Liver (tissue), 9 donors: ENCODE data around the gene EIF3L. TPM values are rescaled to one million over a fixed set of nuclear protein-coding genes. Genes with fewer than 3 reads are reported as not detected.
A peak's percentile ranks its signal among the peaks of the same experiment; 100 is the strongest.

Source experiments
- DNase-seq: peaks from one replicate; pipeline ENCODE4 v3.0.0-alpha.2; 2017; ENCODE audit warnings: low spot score
- H3K27ac ChIP-seq, 2 donors: one replicate each; pipeline ENCODE4 v1.7.0; 2013; ENCODE audit warnings: inconsistent platforms in 2 of 2, low read length in 2 of 2, control low read depth in 1 of 2, low read depth in 1 of 2, mild to moderate bottlenecking in 1 of 2
- H3K27me3 ChIP-seq, 4 donors: one replicate each; pipeline versions ENCODE4 v1.6.1 to v1.7.0; 2013; ENCODE audit warnings: low read length in 3 of 4, inconsistent platforms in 1 of 4, mild to moderate bottlenecking in 1 of 4, moderate library complexity in 1 of 4; ENCODE audit not compliant: control insufficient read depth in 4 of 4, insufficient read depth in 4 of 4
- H3K36me3 ChIP-seq, 4 donors: one replicate each; pipeline versions ENCODE4 v1.6.1 to v1.7.0; 2013; ENCODE audit warnings: low read length in 3 of 4, mild to moderate bottlenecking in 3 of 4, low read depth in 1 of 4, moderate library complexity in 1 of 4; ENCODE audit not compliant: control insufficient read depth in 4 of 4, insufficient read depth in 3 of 4
- H3K4me1 ChIP-seq, 4 donors: one replicate each; pipeline versions ENCODE4 v1.6.1 to v1.7.0; 2013; ENCODE audit warnings: low read length in 3 of 4, mild to moderate bottlenecking in 3 of 4, moderate library complexity in 1 of 4; ENCODE audit not compliant: control insufficient read depth in 4 of 4, insufficient read depth in 4 of 4
- H3K4me3 ChIP-seq, 3 donors: one replicate each; pipeline versions ENCODE4 v1.6.1 to v1.7.0; 2013; ENCODE audit warnings: low read length in 3 of 3, control low read depth in 1 of 3, low read depth in 1 of 3, mild to moderate bottlenecking in 1 of 3
- H3K9ac ChIP-seq, 2 donors: one replicate each; pipeline ENCODE4 v1.7.0; 2013; ENCODE audit warnings: low read length in 2 of 2, mild to moderate bottlenecking in 2 of 2, moderate library complexity in 2 of 2, control low read depth in 1 of 2, low read depth in 1 of 2
- H3K9me3 ChIP-seq, 4 donors: one replicate each; pipeline versions ENCODE4 v1.6.1 to v1.7.0; 2013; ENCODE audit warnings: low read length in 3 of 4; ENCODE audit not compliant: control insufficient read depth in 4 of 4
- FOXA1 ChIP-seq: IDR thresholded peaks from 2 replicates; pipeline ENCODE4 v1.6.1; 2016; ENCODE audit warnings: antibody characterized with exemption
- FOXA2 ChIP-seq: IDR thresholded peaks from 2 replicates; pipeline ENCODE4 v1.6.1; 2016; ENCODE audit warnings: antibody characterized with exemption
- GABPA ChIP-seq, 2 donors: IDR thresholded peaks in 1 of 2; conservative IDR thresholded peaks in 1 of 2; 2 replicates each; pipeline ENCODE4 v1.6.1; 2016; ENCODE audit warnings: antibody characterized with exemption in 2 of 2, mild to moderate bottlenecking in 1 of 2, moderate library complexity in 1 of 2
- HNF4A ChIP-seq, 2 donors: conservative IDR thresholded peaks; 2 replicates each; pipeline ENCODE4 v1.6.1; 2016; ENCODE audit warnings: antibody characterized with exemption in 2 of 2, mild to moderate bottlenecking in 2 of 2
- JUND ChIP-seq, 2 donors: IDR thresholded peaks; 2 replicates each; pipeline ENCODE4 v1.6.1; 2016; ENCODE audit warnings: antibody characterized with exemption in 2 of 2
- RXRA ChIP-seq, 2 donors: IDR thresholded peaks; 2 replicates each; pipeline ENCODE4 v1.6.1; 2017 to 2018; ENCODE audit warnings: antibody characterized with exemption in 2 of 2, mild to moderate bottlenecking in 1 of 2
- TAF1 ChIP-seq: conservative IDR thresholded peaks from 2 replicates; pipeline ENCODE4 v1.6.1; 2016; ENCODE audit warnings: antibody characterized with exemption, mild to moderate bottlenecking
- WGBS: extraction: QIAGEN DNeasy Blood & Tissue Kit; methylation state at CpG from one replicate; pipeline ENCODE4 v1.1.7; 2013; 5-methylcytosine and 5-hydroxymethylcytosine counted together
- polyA plus RNA-seq, 2 donors: library from polyadenylated mRNA; stranded (reverse) in 1 of 2; unstranded in 1 of 2; fragments of 200-250 nt in 1 of 2; fragments of >200 nt in 1 of 2; fragmentation: Nextera tagmentation in 1 of 2; extraction: Ambion mirVana in 1 of 2; gene quantifications; one replicate each; pipeline versions ENCODE4 v1.2.1 to v1.2.3, GENCODE V29; 2013 to 2015
- total RNA-seq, 2 donors: library from RNA; depleted of rRNA; stranded (reverse); fragments of >200 nt; gene quantifications; one replicate each; pipeline ENCODE4 v1.2.3, GENCODE V29; 2014
- TF ChIP-seq, protein P1 (sequence below): IDR thresholded peaks from 2 replicates; pipeline ENCODE4 v1.6.1; 2016; ENCODE audit warnings: antibody characterized with exemption, mild to moderate bottlenecking
- TF ChIP-seq, protein P2 (sequence below): IDR thresholded peaks from 2 replicates; pipeline ENCODE4 v1.6.1; 2016; ENCODE audit warnings: antibody characterized with exemption
- TF ChIP-seq, protein P3 (sequence below): IDR thresholded peaks from 2 replicates; pipeline ENCODE4 v1.6.1; 2016; ENCODE audit warnings: antibody characterized with exemption
- donor health status: healthy.
- donor health status: healthy.
- donor health status: healthy.
- donor health status: healthy.
- donor health status: healthy.

EIF3L gene
- total and polyA plus RNA-seq, 4 donors = 103 to 217 (median 111) TPM

DNA sequence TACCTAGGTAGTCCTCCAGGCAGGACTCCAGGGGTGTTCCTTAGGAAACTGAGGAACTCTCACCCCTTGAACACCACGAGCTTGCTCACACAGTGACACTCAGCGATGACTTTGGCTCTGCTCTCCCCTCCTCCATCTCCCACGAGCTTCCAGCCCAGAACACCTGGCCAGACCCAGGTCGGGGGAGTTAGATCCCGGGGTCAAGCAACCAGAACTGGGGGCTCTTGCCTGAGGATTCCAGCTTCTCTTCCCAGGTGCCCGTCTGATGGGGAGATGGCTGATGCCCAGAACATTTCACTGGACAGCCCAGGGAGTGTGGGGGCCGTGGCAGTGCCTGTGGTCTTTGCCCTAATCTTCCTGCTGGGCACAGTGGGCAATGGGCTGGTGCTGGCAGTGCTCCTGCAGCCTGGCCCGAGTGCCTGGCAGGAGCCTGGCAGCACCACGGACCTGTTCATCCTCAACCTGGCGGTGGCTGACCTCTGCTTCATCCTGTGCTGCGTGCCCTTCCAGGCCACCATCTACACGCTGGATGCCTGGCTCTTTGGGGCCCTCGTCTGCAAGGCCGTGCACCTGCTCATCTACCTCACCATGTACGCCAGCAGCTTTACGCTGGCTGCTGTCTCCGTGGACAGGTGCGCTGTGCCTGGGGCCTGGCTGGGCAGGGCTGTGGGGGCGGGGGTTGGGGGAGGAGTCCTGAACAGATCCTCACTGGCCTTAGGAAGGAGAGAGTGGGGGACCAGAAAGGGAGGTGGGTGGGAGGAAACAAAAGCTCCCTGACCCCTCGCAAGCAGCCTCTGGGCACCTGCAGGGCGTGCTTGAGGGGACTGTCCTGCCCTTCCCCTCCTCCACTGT lies 25.9 kb upstream of the EIF3L start, which contains the start of gene GALR3 (continued):
- TF ChIP-seq, protein P1, sequence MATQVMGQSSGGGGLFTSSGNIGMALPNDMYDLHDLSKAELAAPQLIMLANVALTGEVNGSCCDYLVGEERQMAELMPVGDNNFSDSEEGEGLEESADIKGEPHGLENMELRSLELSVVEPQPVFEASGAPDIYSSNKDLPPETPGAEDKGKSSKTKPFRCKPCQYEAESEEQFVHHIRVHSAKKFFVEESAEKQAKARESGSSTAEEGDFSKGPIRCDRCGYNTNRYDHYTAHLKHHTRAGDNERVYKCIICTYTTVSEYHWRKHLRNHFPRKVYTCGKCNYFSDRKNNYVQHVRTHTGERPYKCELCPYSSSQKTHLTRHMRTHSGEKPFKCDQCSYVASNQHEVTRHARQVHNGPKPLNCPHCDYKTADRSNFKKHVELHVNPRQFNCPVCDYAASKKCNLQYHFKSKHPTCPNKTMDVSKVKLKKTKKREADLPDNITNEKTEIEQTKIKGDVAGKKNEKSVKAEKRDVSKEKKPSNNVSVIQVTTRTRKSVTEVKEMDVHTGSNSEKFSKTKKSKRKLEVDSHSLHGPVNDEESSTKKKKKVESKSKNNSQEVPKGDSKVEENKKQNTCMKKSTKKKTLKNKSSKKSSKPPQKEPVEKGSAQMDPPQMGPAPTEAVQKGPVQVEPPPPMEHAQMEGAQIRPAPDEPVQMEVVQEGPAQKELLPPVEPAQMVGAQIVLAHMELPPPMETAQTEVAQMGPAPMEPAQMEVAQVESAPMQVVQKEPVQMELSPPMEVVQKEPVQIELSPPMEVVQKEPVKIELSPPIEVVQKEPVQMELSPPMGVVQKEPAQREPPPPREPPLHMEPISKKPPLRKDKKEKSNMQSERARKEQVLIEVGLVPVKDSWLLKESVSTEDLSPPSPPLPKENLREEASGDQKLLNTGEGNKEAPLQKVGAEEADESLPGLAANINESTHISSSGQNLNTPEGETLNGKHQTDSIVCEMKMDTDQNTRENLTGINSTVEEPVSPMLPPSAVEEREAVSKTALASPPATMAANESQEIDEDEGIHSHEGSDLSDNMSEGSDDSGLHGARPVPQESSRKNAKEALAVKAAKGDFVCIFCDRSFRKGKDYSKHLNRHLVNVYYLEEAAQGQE = no peak
- TF ChIP-seq FOXA2 = no peak

DNA sequence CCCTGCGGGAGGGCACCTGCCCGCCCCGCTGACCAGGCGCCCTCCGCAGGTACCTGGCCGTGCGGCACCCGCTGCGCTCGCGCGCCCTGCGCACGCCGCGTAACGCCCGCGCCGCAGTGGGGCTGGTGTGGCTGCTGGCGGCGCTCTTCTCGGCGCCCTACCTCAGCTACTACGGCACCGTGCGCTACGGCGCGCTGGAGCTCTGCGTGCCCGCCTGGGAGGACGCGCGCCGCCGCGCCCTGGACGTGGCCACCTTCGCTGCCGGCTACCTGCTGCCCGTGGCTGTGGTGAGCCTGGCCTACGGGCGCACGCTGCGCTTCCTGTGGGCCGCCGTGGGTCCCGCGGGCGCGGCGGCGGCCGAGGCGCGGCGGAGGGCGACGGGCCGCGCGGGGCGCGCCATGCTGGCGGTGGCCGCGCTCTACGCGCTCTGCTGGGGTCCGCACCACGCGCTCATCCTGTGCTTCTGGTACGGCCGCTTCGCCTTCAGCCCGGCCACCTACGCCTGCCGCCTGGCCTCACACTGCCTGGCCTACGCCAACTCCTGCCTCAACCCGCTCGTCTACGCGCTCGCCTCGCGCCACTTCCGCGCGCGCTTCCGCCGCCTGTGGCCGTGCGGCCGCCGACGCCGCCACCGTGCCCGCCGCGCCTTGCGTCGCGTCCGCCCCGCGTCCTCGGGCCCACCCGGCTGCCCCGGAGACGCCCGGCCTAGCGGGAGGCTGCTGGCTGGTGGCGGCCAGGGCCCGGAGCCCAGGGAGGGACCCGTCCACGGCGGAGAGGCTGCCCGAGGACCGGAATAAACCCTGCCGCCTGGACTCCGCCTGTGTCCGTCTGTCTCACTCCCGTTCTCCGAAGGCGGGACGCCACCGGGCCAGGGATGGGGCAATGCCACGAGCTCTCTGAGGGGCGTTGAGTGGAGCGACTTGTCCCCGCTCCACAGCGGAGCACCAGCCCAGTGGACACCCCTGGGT lies 24.3 kb upstream of the EIF3L start:
- no peaks in the 10 kb centered on the region for H3K9me3 ChIP-seq
- WGBS = 11% methylated on average over 135 of the region's 135 CpGs
- H3K27ac ChIP-seq = no peak overlapping the region
- H3K27me3 ChIP-seq = peaks cover 0 to 4% (median 0%) of the 10 kb centered on the region in 4 donors
- H3K36me3 ChIP-seq = peaks cover 0 to 4% (median 2%) of the 10 kb centered on the region in 4 donors
- H3K4me3 ChIP-seq = peak overlapping the region in 1 of 3 donors; percentile 46
- no peak overlapping the region for H3K9ac ChIP-seq
- TF ChIP-seq, protein P2, sequence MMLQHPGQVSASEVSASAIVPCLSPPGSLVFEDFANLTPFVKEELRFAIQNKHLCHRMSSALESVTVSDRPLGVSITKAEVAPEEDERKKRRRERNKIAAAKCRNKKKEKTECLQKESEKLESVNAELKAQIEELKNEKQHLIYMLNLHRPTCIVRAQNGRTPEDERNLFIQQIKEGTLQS = no peak
- TF ChIP-seq FOXA1 = no peak
- TF ChIP-seq, protein P3, sequence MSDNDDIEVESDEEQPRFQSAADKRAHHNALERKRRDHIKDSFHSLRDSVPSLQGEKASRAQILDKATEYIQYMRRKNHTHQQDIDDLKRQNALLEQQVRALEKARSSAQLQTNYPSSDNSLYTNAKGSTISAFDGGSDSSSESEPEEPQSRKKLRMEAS = no peak
- no peak for TF ChIP-seq HNF4A (conservative IDR thresholded peaks at IDR 0.05)
- no peak for TF ChIP-seq FOXA2
- no peak for TF ChIP-seq GABPA (IDR thresholded peaks at IDR 0.05 in 1 of 2, conservative IDR thresholded peaks at IDR 0.05 in 1 of 2)
- no peak for TF ChIP-seq RXRA (IDR thresholded peaks at IDR 0.05)
- no peak for TF ChIP-seq TAF1
- H3K4me1 ChIP-seq = peaks cover 11 to 35% (median 26%) of the 10 kb centered on the region in 4 donors
- no peak for DNase-seq

DNA sequence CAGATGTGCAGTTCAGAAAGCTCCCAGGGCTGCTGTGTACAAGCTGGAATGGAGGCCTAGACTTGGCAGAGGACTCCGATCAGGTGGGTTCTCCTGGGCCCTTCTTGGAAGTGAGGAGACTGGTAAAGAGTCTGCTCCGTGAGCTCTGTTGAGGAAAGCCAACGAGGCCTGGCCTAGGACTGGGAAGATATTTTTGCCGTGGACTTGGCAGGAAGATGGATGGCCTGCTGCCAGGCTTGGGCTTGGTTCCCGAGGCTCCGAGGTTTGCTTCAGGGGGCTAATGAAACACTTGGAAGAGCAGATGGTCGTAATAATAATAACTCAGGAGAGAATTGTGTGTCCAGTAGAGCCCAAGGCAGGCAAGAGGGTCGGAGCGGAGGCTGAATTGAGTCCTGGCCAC lies 22.2 kb upstream of the EIF3L start:
- Histone ChIP-seq H3K4me1 (peaks cover 11 to 36% (median 29%) of the 10 kb centered on the region in 4 donors), H3K4me3 (no peak overlapping the region), H3K36me3 (peaks cover 0 to 20% (median 10%) of the 10 kb centered on the region in 4 donors), H3K27ac (no peak overlapping the region), H3K9ac (no peak overlapping the region), H3K27me3 (peaks cover 0 to 4% (median 0%) of the 10 kb centered on the region in 4 donors), H3K9me3 (no peaks in the 10 kb centered on the region)
- TF ChIP-seq HNF4A (conservative IDR thresholded peaks at IDR 0.05) (no peak), RXRA (IDR thresholded peaks at IDR 0.05) (no peak), FOXA2 (no peak), JUND (IDR thresholded peaks at IDR 0.05) (no peak)
- WGBS = 54% methylated on average over 9 of the region's 9 CpGs
- no peak for DNase-seq
